Measurements from ENCODE around the gene RIMS4. TPM values are rescaled to one million over a fixed set of nuclear protein-coding genes. Genes with fewer than 3 reads are reported as not detected.
"Not testable (repeated sequence)": the region's sequence is repeated elsewhere in the genome, so short reads cannot be mapped to it uniquely, and the experiment has no call there.

The RIMS4 gene
- total RNA-seq, 4 donors from 2014 or later: 0.62 to 1.2 (median 0.64) TPM; not detected in 1

GRCh38 chr20:44769481-44769863 lies 40.9 kb downstream of the RIMS4 start:
- Histone ChIP-seq H3K27ac (no peak overlapping the region), H3K4me3 (no peak overlapping the region), H3K9me3 (no peaks in the 10 kb centered on the region), H3K36me3 (no peaks in the 10 kb centered on the region), H3K4me1 (no peaks in the 10 kb centered on the region), H3K27me3 (peaks cover 40% of the 10 kb centered on the region)
- TF ChIP-seq POLR2A (IDR thresholded peaks at IDR 0.05) (no peak), EP300 (IDR thresholded peaks at IDR 0.05) (no peak), POLR2AphosphoS5 (IDR thresholded peaks at IDR 0.05) (no peak)
- TF ChIP-seq, protein P1, sequence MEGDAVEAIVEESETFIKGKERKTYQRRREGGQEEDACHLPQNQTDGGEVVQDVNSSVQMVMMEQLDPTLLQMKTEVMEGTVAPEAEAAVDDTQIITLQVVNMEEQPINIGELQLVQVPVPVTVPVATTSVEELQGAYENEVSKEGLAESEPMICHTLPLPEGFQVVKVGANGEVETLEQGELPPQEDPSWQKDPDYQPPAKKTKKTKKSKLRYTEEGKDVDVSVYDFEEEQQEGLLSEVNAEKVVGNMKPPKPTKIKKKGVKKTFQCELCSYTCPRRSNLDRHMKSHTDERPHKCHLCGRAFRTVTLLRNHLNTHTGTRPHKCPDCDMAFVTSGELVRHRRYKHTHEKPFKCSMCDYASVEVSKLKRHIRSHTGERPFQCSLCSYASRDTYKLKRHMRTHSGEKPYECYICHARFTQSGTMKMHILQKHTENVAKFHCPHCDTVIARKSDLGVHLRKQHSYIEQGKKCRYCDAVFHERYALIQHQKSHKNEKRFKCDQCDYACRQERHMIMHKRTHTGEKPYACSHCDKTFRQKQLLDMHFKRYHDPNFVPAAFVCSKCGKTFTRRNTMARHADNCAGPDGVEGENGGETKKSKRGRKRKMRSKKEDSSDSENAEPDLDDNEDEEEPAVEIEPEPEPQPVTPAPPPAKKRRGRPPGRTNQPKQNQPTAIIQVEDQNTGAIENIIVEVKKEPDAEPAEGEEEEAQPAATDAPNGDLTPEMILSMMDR (IDR thresholded peaks at IDR 0.05): no peak
- 50% methylated on average over 5 of the region's 5 CpGs for WGBS
- DNase-seq (ENCODE audit: low spot score in 2 of 2): no peak

GRCh38 chr20:44768854-44769480 lies 41.4 kb downstream of the RIMS4 start:
- WGBS: 33% methylated on average over 5 of the region's 5 CpGs

GRCh38 chr20:44768256-44768655 lies 42.1 kb downstream of the RIMS4 start:
- H3K4me1 ChIP-seq: no peaks in the 10 kb centered on the region
- 70% methylated on average over 7 of the region's 8 CpGs for WGBS
- H3K36me3 ChIP-seq: no peaks in the 10 kb centered on the region
- DNase-seq (ENCODE audit: low spot score in 2 of 2): no peak
- H3K4me3 ChIP-seq: no peak overlapping the region
- no peak for TF ChIP-seq POLR2A (IDR thresholded peaks at IDR 0.05)
- TF ChIP-seq EP300 (IDR thresholded peaks at IDR 0.05): no peak
- no peak for TF ChIP-seq POLR2AphosphoS5 (IDR thresholded peaks at IDR 0.05)
- TF ChIP-seq, protein P1 (IDR thresholded peaks at IDR 0.05): no peak
- H3K27ac ChIP-seq: no peak overlapping the region
- H3K27me3 ChIP-seq: peaks cover 33% of the 10 kb centered on the region
- no peaks in the 10 kb centered on the region for H3K9me3 ChIP-seq

More at GRCh38 chr20:44768854-44769480, 41.4 kb downstream of the RIMS4 start:
- TF ChIP-seq, protein P1 (IDR thresholded peaks at IDR 0.05): no peak
- TF ChIP-seq EP300 (IDR thresholded peaks at IDR 0.05): no peak
- no peak for TF ChIP-seq POLR2A (IDR thresholded peaks at IDR 0.05)
- TF ChIP-seq POLR2AphosphoS5 (IDR thresholded peaks at IDR 0.05): no peak
- Histone ChIP-seq H3K9me3 (no peaks in the 10 kb centered on the region), H3K27me3 (peaks cover 40% of the 10 kb centered on the region), H3K27ac (no peak overlapping the region), H3K36me3 (no peaks in the 10 kb centered on the region), H3K4me1 (no peaks in the 10 kb centered on the region), H3K4me3 (no peak overlapping the region)
- DNase-seq (ENCODE audit: low spot score in 2 of 2): no peak

DNA sequence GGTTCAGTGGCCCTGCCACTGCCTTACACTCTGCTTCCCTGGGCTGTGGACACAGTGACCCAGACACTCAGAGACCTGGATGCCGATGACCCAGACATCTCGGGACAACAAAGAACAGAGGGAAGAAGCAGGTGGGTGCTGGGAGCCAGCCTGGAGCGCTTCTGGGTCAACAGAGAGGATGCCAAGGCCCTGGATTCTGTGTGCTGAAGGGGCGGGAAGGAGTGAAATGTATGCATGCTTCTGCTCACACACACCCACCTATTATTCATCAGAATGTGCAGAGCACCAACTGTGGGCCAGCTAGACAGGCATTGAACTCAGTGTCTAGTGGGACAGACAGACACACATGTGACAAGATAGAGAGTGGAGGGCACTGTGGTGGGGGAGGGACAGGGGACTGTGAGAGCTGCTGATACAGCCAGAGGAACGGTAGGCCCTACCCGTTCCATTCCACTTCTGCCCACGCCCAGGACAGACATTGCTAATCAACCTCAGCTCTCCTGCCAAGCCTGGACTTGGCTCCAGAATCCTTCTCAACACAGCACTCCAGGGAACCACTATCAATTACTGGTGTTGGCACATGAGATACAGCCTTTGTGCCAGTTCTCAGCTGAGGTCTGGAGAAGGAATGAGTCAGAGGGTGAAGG lies 44.5 kb downstream of the RIMS4 start:
- 42% methylated on average over 7 of the region's 7 CpGs for WGBS
- H3K27ac ChIP-seq: no peak overlapping the region
- H3K4me3 ChIP-seq: no peak overlapping the region
- H3K27me3 ChIP-seq: peaks cover 21% of the 10 kb centered on the region
- DNase-seq (ENCODE audit: low spot score in 2 of 2): no peak
- no peaks in the 10 kb centered on the region for H3K4me1 ChIP-seq
- TF ChIP-seq POLR2A (IDR thresholded peaks at IDR 0.05) (no peak), POLR2AphosphoS5 (IDR thresholded peaks at IDR 0.05) (no peak), EP300 (IDR thresholded peaks at IDR 0.05) (no peak)
- TF ChIP-seq, protein P1 (IDR thresholded peaks at IDR 0.05): no peak
- no peaks in the 10 kb centered on the region for H3K9me3 ChIP-seq
- no peaks in the 10 kb centered on the region for H3K36me3 ChIP-seq

- WGBS: 61% methylated on average over 4 of the region's 4 CpGs
- TF ChIP-seq POLR2AphosphoS5 (IDR thresholded peaks at IDR 0.05): no peak
- no peak for TF ChIP-seq POLR2A (IDR thresholded peaks at IDR 0.05)
- TF ChIP-seq, protein P1 (IDR thresholded peaks at IDR 0.05): no peak
- no peak for TF ChIP-seq EP300 (IDR thresholded peaks at IDR 0.05)
- H3K4me1 ChIP-seq: no peaks in the 10 kb centered on the region
- no peak overlapping the region for H3K27ac ChIP-seq
- DNase-seq (ENCODE audit: low spot score in 2 of 2): no peak
- peaks cover 20% of the 10 kb centered on the region for H3K27me3 ChIP-seq
- H3K36me3 ChIP-seq: no peaks in the 10 kb centered on the region
- H3K9me3 ChIP-seq: no peaks in the 10 kb centered on the region
- no peak overlapping the region for H3K4me3 ChIP-seq
Measured at GRCh38 chr20:44765091-44765490, 45.3 kb downstream of the RIMS4 start.

- not testable (repeated sequence) for DNase-seq (ENCODE audit: low spot score in 2 of 2); H3K4me3 ChIP-seq; H3K9me3 ChIP-seq; H3K4me1 ChIP-seq; H3K36me3 ChIP-seq; H3K27ac ChIP-seq
- 88% methylated on average over 3 of the region's 3 CpGs for WGBS
- peaks cover 12% of the 10 kb centered on the region for H3K27me3 ChIP-seq
Measured at GRCh38 chr20:44763798-44764197, 46.5 kb downstream of the RIMS4 start.
